Transverse colon (tissue), 4 donors: ENCODE measurements around the gene LRP1B.

Source experiments
- POLR2A ChIP-seq: fragments of 450-650 bp; IDR thresholded peaks from one replicate; pipeline ENCODE4 v1.6.1; 2016; ENCODE audit warnings: antibody characterized with exemption, mild to moderate bottlenecking, moderate library complexity
- POLR2AphosphoS5 ChIP-seq, 3 donors: sonication (generic); formaldehyde crosslinking; IDR thresholded peaks; one replicate each; pipeline ENCODE4 v1.6.1; 2016; ENCODE audit warnings: antibody characterized with exemption in 3 of 3
- TF ChIP-seq, protein P1 (sequence below), 5 experiments: fragments of 200-600 bp in 3 of 5; fragments of 450-650 bp in 2 of 5; sonication (generic) in 3 of 5; IDR thresholded peaks; 1 replicate in 2 of 5; 2 replicates in 3 of 5; pipeline ENCODE4 v1.5.1; 2016 to 2017; ENCODE audit warnings: antibody characterized with exemption in 5 of 5, inconsistent platforms in 3 of 5, mild to moderate bottlenecking in 2 of 5, moderate library complexity in 1 of 5

DNA sequence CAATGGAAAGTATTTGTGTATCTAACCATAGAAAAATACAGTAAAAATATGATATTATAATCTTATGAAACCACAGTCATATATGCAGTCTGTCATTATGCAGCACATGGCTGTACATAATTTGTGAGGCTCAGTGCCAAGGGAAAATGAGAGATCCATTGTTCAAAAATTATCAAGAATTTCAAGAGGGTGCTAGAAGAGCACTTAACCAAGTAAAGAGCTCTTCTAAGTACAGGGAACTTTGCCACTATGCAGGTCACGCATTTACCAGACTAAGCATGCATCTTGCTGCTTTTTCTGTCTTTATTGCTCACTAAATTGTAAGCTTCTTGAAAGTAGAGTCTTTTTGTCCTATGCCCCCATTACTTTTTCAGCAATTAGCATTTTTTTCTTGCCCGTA lies 438.0 kb downstream of the LRP1B start:
- TF ChIP-seq, protein P1, sequence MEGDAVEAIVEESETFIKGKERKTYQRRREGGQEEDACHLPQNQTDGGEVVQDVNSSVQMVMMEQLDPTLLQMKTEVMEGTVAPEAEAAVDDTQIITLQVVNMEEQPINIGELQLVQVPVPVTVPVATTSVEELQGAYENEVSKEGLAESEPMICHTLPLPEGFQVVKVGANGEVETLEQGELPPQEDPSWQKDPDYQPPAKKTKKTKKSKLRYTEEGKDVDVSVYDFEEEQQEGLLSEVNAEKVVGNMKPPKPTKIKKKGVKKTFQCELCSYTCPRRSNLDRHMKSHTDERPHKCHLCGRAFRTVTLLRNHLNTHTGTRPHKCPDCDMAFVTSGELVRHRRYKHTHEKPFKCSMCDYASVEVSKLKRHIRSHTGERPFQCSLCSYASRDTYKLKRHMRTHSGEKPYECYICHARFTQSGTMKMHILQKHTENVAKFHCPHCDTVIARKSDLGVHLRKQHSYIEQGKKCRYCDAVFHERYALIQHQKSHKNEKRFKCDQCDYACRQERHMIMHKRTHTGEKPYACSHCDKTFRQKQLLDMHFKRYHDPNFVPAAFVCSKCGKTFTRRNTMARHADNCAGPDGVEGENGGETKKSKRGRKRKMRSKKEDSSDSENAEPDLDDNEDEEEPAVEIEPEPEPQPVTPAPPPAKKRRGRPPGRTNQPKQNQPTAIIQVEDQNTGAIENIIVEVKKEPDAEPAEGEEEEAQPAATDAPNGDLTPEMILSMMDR (IDR thresholded peaks at IDR 0.05), result no peak
- TF ChIP-seq POLR2A (no peak), POLR2AphosphoS5 (IDR thresholded peaks at IDR 0.05) (no peak)
